Ovary (tissue), 3 donors: Measurements from ENCODE around the gene RPS6KB2.

Experiments used
- POLR2A ChIP-seq: fragments of 450-650 bp; IDR thresholded peaks from one replicate; pipeline ENCODE4 v1.6.1; 2017; ENCODE audit warnings: antibody characterized with exemption, mild to moderate bottlenecking, moderate library complexity
- TF ChIP-seq, protein P1 (sequence below), 3 donors: fragments of 450-650 bp in 2 of 3; fragments of 200-600 bp in 1 of 3; IDR thresholded peaks; one replicate each; pipeline versions ENCODE4 v1.5.1 to v1.8.0; 2016 to 2022; ENCODE audit warnings: antibody characterized with exemption in 3 of 3, mild to moderate bottlenecking in 1 of 3
- donor health status: DM: no; HTN: no; CAD: no.

DNA sequence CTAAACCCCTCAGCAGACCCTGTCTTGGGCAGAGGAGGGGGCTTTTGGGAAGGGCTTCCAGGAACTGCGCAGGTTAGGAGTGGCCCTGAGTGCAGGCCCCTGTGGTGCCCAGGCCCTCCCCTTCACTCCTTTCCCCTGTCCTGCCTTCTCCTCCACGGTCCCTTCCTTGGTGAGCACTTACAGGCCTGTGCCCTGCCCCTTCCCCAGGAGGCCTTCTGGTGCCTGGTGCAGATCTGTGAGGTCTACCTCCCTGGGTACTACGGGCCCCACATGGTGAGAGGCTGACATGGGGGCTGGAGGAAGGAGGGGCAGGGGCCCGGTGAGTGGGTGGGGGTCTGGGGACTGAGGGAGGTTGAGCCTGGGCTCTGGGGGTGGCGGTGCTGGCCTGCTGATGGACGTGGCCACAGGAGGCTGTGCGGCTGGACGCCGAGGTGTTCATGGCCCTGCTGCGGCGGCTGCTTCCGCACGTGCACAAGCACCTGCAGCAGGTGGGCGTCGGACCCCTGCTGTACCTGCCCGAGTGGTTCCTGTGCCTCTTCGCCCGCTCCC is 21.8 kb upstream of the RPS6KB2 start:
- TF ChIP-seq, protein P1, sequence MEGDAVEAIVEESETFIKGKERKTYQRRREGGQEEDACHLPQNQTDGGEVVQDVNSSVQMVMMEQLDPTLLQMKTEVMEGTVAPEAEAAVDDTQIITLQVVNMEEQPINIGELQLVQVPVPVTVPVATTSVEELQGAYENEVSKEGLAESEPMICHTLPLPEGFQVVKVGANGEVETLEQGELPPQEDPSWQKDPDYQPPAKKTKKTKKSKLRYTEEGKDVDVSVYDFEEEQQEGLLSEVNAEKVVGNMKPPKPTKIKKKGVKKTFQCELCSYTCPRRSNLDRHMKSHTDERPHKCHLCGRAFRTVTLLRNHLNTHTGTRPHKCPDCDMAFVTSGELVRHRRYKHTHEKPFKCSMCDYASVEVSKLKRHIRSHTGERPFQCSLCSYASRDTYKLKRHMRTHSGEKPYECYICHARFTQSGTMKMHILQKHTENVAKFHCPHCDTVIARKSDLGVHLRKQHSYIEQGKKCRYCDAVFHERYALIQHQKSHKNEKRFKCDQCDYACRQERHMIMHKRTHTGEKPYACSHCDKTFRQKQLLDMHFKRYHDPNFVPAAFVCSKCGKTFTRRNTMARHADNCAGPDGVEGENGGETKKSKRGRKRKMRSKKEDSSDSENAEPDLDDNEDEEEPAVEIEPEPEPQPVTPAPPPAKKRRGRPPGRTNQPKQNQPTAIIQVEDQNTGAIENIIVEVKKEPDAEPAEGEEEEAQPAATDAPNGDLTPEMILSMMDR (IDR thresholded peaks at IDR 0.05): no peak
- no peak for TF ChIP-seq POLR2A
